Endodermal cell (in vitro differentiated cells): ENCODE results near the gene SRRM4. TPM values are rescaled to one million over a fixed set of nuclear protein-coding genes. Genes with fewer than 3 reads are reported as not detected.

ENCODE experiments used
- DNase-seq: peaks from one replicate; pipeline ENCODE4 v3.0.0-alpha.2; 2017
- H3K27ac ChIP-seq: 2 replicates; pipeline ENCODE4 v1.5.1; 2013; ENCODE audit warnings: mild to moderate bottlenecking, low read depth, low read length, moderate library complexity
- H3K27me3 ChIP-seq: 2 replicates; pipeline ENCODE4 v1.6.1; 2013; ENCODE audit warnings: mild to moderate bottlenecking, low read length, moderate library complexity; ENCODE audit not compliant: insufficient read depth, control insufficient read depth, poor library complexity, severe bottlenecking
- H3K36me3 ChIP-seq: 2 replicates; pipeline ENCODE4 v1.7.0; 2013; ENCODE audit warnings: mild to moderate bottlenecking, low read length, moderate library complexity; ENCODE audit not compliant: control insufficient read depth, insufficient read depth
- H3K4me1 ChIP-seq: one replicate; pipeline ENCODE4 v1.7.0; 2013; ENCODE audit warnings: low read length; ENCODE audit not compliant: control insufficient read depth, insufficient read depth
- H3K4me3 ChIP-seq: 2 replicates; pipeline ENCODE4 v1.5.1; 2013; ENCODE audit warnings: mild to moderate bottlenecking, low read length, moderate library complexity
- H3K9ac ChIP-seq: 2 replicates; pipeline ENCODE4 v1.6.1; 2013; ENCODE audit warnings: mild to moderate bottlenecking, low read length, moderate library complexity; ENCODE audit not compliant: poor library complexity, severe bottlenecking; ENCODE audit errors: extremely low read depth
- H3K9me3 ChIP-seq: 2 replicates; pipeline ENCODE4 v1.6.1; 2013; ENCODE audit warnings: mild to moderate bottlenecking, low read length, moderate library complexity; ENCODE audit not compliant: control insufficient read depth
- H3K27ac Mint-ChIP-seq: 2 replicates; pipeline ENCODE4 v1.8.0; 2020; ENCODE audit warnings: mixed read lengths
- H3K27me3 Mint-ChIP-seq: 2 replicates; pipeline ENCODE4 v1.8.0; 2021; ENCODE audit warnings: mild to moderate bottlenecking, mixed read lengths; ENCODE audit not compliant: insufficient read depth
- H3K36me3 Mint-ChIP-seq: 2 replicates; pipeline ENCODE4 v1.8.0; 2020; ENCODE audit warnings: low read depth, mixed read lengths
- H3K4me1 Mint-ChIP-seq: 2 replicates; pipeline ENCODE4 v1.8.0; 2020; ENCODE audit warnings: mixed read lengths
- H3K4me3 Mint-ChIP-seq: 2 replicates; pipeline ENCODE4 v1.8.0; 2020; ENCODE audit warnings: mild to moderate bottlenecking, moderate library complexity, mixed read lengths
- H3K9me3 Mint-ChIP-seq: 2 replicates; pipeline ENCODE4 v1.8.0; 2020; ENCODE audit warnings: mild to moderate bottlenecking, mixed read lengths
- WGBS, 2 experiments: methylation state at CpG; one replicate each; pipeline versions ENCODE4 v1.1.5 to v1.1.7; 2013; ENCODE audit warnings: missing lambda C conversion rate in 2 of 2, mixed read lengths in 1 of 2; ENCODE audit not compliant: insufficient coverage in 1 of 2, insufficient read length in 1 of 2; 5-methylcytosine and 5-hydroxymethylcytosine counted together
- total RNA-seq, 2 donors: library from RNA; stranded (reverse); fragmentation: NEBNext Ultra II Directional in 1 of 2; extraction: Animal tissue kit (Norgen Biotek cat#: 25700) in 1 of 2; gene quantifications; 2 replicates in 1 of 2; 3 replicates in 1 of 2; pipeline ENCODE4 v1.2.1, GENCODE V29; 2021
- TF ChIP-seq, protein P1 (sequence below): fragments of 200-600 bp; sonication (generic); conservative IDR thresholded peaks from 2 replicates; pipeline ENCODE4 v1.5.0; 2021; ENCODE audit warnings: antibody characterized with exemption, mild to moderate bottlenecking

SRRM4 gene
- total RNA-seq, 2 donors from 2014 or later, result 0.44 to 0.71 TPM

DNA sequence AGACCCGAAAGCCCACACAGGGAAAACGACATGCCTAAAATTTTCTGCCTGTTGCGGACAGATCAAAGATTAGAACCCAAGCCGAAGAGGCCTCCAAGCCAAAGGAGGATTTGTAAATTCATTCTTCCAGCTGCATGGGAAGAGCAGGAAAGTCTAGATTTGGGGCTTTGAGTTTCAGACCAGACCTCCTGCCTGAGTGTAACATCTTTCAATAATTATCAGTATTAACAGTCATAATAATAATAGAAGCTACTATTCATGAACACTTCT is 195.7 kb downstream of the SRRM4 start:
- H3K9ac ChIP-seq, result no peak overlapping the region
- H3K9me3 ChIP-seq, result no peaks in the 10 kb centered on the region
- WGBS, 2 experiments, result 90 to 94% methylated on average over 3 to 4 of the region's 4 CpGs
- H3K27ac Mint-ChIP-seq, result no peak overlapping the region
- peaks cover 8% of the 10 kb centered on the region for H3K27me3 ChIP-seq
- no peak for DNase-seq
- H3K4me3 Mint-ChIP-seq, result no peak overlapping the region
- peaks cover 39% of the 10 kb centered on the region for H3K4me1 Mint-ChIP-seq
- no peak overlapping the region for H3K27ac ChIP-seq
- H3K36me3 ChIP-seq, result no peaks in the 10 kb centered on the region
- H3K9me3 Mint-ChIP-seq, result no peaks in the 10 kb centered on the region
- H3K4me1 ChIP-seq, result peaks cover 25% of the 10 kb centered on the region
- peaks cover 40% of the 10 kb centered on the region for H3K27me3 Mint-ChIP-seq
- H3K4me3 ChIP-seq, result no peak overlapping the region
- TF ChIP-seq, protein P1, sequence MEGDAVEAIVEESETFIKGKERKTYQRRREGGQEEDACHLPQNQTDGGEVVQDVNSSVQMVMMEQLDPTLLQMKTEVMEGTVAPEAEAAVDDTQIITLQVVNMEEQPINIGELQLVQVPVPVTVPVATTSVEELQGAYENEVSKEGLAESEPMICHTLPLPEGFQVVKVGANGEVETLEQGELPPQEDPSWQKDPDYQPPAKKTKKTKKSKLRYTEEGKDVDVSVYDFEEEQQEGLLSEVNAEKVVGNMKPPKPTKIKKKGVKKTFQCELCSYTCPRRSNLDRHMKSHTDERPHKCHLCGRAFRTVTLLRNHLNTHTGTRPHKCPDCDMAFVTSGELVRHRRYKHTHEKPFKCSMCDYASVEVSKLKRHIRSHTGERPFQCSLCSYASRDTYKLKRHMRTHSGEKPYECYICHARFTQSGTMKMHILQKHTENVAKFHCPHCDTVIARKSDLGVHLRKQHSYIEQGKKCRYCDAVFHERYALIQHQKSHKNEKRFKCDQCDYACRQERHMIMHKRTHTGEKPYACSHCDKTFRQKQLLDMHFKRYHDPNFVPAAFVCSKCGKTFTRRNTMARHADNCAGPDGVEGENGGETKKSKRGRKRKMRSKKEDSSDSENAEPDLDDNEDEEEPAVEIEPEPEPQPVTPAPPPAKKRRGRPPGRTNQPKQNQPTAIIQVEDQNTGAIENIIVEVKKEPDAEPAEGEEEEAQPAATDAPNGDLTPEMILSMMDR, result no peak
- no peaks in the 10 kb centered on the region for H3K36me3 Mint-ChIP-seq

DNA sequence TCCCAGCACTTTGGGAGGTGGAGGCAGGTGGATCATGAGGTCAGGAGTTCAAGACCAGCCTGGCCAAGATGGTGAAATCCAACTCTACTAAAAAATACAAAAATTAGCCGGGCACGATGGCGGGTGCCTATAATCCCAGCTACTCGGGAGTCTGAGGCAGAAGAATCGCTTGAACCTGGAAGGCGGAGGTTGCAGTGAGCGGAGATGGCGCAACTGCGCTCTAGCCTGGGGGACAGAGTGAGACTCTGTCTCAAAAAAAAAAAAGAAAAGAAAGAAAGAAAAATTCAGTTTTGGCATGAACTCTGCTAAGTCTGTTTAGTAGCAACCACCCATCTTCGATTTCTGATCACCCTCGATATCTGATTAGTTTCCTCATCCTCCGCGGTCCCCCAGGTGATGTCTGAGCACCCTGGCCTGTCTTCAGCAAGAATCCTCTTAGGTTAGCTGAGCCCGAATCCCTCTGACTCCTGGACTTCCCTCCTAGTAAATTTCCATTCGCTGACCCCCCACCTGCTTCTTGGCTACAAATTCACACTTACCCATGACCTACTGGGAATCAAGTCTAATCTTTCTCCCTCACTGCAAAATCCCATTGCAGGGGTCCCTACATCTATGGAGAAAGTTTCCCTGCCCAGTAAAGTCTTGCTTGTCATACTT is 196.5 kb downstream of the SRRM4 start:
- Histone ChIP-seq H3K27ac (no peak overlapping the region), H3K4me1 (peaks cover 25% of the 10 kb centered on the region), H3K4me3 (no peak overlapping the region), H3K9ac (no peak overlapping the region), H3K9me3 (no peaks in the 10 kb centered on the region), H3K27me3 (peaks cover 8% of the 10 kb centered on the region), H3K36me3 (no peaks in the 10 kb centered on the region)
- Mint-ChIP-seq H3K4me1 (peaks cover 35% of the 10 kb centered on the region), H3K27ac (no peak overlapping the region), H3K36me3 (no peaks in the 10 kb centered on the region), H3K27me3 (peaks cover 35% of the 10 kb centered on the region), H3K9me3 (no peaks in the 10 kb centered on the region), H3K4me3 (no peak overlapping the region)
- TF ChIP-seq, protein P1, result no peak
- WGBS, 2 experiments, result 89% methylated on average over 15 of the region's 15 CpGs
- DNase-seq, result peak; percentile 87

DNA sequence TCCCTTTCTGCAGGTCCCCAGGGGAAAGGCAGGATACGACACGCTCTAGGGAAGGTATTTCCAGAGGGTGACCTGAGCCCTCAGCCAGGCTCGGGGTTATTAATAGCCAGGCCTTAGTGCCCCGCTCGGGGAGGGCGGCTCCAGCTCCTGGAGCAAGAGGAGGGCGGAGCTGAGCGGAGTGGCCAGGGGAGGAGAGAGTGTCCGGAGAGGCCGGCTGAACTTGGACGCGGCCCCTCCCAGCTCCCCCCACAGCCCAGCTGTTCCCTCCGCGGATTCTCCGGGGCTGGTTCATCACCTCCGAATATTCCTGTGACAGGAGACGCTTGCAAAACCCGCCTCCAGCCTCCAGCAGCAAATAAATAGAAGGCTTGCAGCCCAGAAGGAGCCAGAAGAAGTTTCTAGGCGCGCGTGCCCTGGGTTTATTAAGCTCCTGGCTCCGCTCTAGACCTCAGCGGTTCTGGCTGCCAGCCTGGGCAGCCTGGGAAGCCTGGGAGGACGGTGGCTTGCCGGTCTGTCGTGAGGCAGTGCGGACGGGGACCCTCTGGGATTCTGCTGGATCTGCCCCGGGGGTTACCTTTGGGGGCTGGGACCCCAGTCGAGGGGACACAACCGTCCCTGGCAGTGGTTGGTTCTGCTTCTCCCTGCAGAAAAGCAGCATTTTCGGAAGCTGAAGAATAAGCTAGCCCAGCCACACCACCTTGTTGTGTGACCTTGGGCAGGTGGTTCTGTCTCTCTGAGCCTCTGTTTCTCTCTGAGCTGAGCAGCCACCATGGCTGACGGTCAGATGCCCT is 197.4 kb downstream of the SRRM4 start, which contains the start of gene HSPB8:
Gene HSPB8, plus strand, starts transcription at position 388 of the 791 bp plus-strand sequence. Its CDS starts 382 bp downstream, at position 770.
- peaks cover 8% of the 10 kb centered on the region for H3K27me3 ChIP-seq
- H3K4me1 ChIP-seq, result peaks cover 25% of the 10 kb centered on the region
- no peaks in the 10 kb centered on the region for H3K9me3 Mint-ChIP-seq
- peaks cover 38% of the 10 kb centered on the region for H3K4me1 Mint-ChIP-seq
- H3K27me3 Mint-ChIP-seq, result peaks cover 35% of the 10 kb centered on the region
- peak within 1 kb of the TSS; percentile 55 for H3K4me3 Mint-ChIP-seq
- 18 to 28% methylated on average over 9 to 32 of the region's 33 CpGs for WGBS, 2 experiments
- TF ChIP-seq, protein P1, result no peak
- peak within 1 kb of the TSS; percentile 54 for H3K27ac ChIP-seq
- peak within 1 kb of the TSS; percentile 97 for H3K27ac Mint-ChIP-seq
- peak within 1 kb of the TSS; percentile 84 for H3K9ac ChIP-seq
- DNase-seq, result peak; percentile 95
- H3K4me3 ChIP-seq, result peak within 1 kb of the TSS; percentile 73
- H3K9me3 ChIP-seq, result no peaks in the 10 kb centered on the region
- H3K36me3 Mint-ChIP-seq, result no peaks in the 10 kb centered on the region
- no peaks in the 10 kb centered on the region for H3K36me3 ChIP-seq
